Keratinocyte (primary cell): ENCODE data around the gene BCORL1.

Source experiments
- CTCF ChIP-seq, 3 experiments: IDR thresholded peaks in 1 of 3; conservative IDR thresholded peaks in 1 of 3; optimal IDR thresholded peaks in 1 of 3; 2 replicates in 2 of 3; 3 replicates in 1 of 3; pipeline versions ENCODE3 to v1.5.1; 2011; ENCODE audit warnings: low read length in 3 of 3, mild to moderate bottlenecking in 3 of 3, moderate library complexity in 2 of 3, control low read depth in 1 of 3, inconsistent platforms in 1 of 3; ENCODE audit not compliant: insufficient read depth in 2 of 3; ENCODE audit errors: extremely low read depth in 1 of 3
- EZH2 ChIP-seq: IDR thresholded peaks from one replicate; pipeline ENCODE4 v1.6.1; 2012; ENCODE audit warnings: inconsistent platforms, mild to moderate bottlenecking, low read length, moderate library complexity

DNA sequence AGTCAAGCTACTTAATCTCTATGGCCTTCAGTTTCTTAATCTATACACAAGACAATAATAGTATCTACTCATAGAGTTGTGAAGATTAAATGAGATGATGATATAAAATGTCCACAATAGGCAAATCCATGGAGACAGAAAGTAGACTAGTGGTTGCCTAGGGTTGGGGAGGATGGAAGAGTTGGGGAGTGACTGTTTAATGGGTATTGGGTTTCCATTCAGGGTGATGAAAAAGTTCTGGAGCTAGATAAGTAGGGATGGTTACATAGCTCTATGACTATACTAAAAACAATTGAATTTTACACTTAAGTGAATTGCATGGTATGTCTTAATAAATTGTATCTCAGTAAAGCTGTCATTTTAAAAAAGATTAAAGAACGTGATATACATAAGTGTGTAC lies 35.7 kb downstream of the BCORL1 start:
- no peak for TF ChIP-seq CTCF (optimal IDR thresholded peaks at IDR 0.05 in 1 of 3, IDR thresholded peaks at IDR 0.05 in 1 of 3, conservative IDR thresholded peaks at IDR 0.05 in 1 of 3; ENCODE audit: extremely low read depth in 1 of 3, insufficient read depth in 2 of 3, low read length in 3 of 3)
- no peak for TF ChIP-seq EZH2
